Kidney glomerular epithelial cell (primary cell): ENCODE data around the gene AHNAK.

Experiments used
- DNase-seq: peaks from one replicate; lab custom pipeline; 2025; lab: John Stamatoyannopoulos, UW

AHNAK gene

GRCh38 chr11:62498031-62498430 is 48.6 kb downstream of the AHNAK start:
- no peak for DNase-seq

- DNase-seq, result peak; percentile 66
Observed at GRCh38 chr11:62497132-62497801, 49.3 kb downstream of the AHNAK start.

- no peak for DNase-seq
Observed at GRCh38 chr11:62496676-62497075, 49.9 kb downstream of the AHNAK start.

GRCh38 chr11:62494246-62494645 is 52.4 kb downstream of the AHNAK start:
- DNase-seq, result no peak

- DNase-seq, result no peak
Observed at GRCh38 chr11:62493801-62494200, 52.8 kb downstream of the AHNAK start.

GRCh38 chr11:62492586-62492985 is 54.0 kb downstream of the AHNAK start:
- no peak for DNase-seq

GRCh38 chr11:62491571-62492329 is 54.9 kb downstream of the AHNAK start:
- DNase-seq, result no peak

GRCh38 chr11:62489204-62489603 is 57.4 kb downstream of the AHNAK start:
- no peak for DNase-seq

GRCh38 chr11:62487738-62488551 is 58.7 kb downstream of the AHNAK start:
- no peak for DNase-seq

- DNase-seq, result no peak
Observed at GRCh38 chr11:62487136-62487535, 59.5 kb downstream of the AHNAK start.

- no peak for DNase-seq
Observed at GRCh38 chr11:62484352-62484751, 62.3 kb downstream of the AHNAK start.

GRCh38 chr11:62482753-62483152 is 63.9 kb downstream of the AHNAK start:
- DNase-seq, result no peak

GRCh38 chr11:62479631-62480201 is 66.9 kb downstream of the AHNAK start:
- no peak for DNase-seq

- no peak for DNase-seq
Observed at GRCh38 chr11:62477927-62478326, 68.7 kb downstream of the AHNAK start.

- DNase-seq, result no peak
Observed at GRCh38 chr11:62472063-62472884, 74.3 kb downstream of the AHNAK start.

GRCh38 chr11:62471603-62472002 is 75.0 kb downstream of the AHNAK start:
- no peak for DNase-seq

GRCh38 chr11:62468577-62468976 is 78.0 kb downstream of the AHNAK start:
- DNase-seq, result no peak

GRCh38 chr11:62466444-62466843 is 80.2 kb downstream of the AHNAK start:
- no peak for DNase-seq

GRCh38 chr11:62464655-62465054 is 82.0 kb downstream of the AHNAK start:
- no peak for DNase-seq

GRCh38 chr11:62463121-62463542 is 83.5 kb downstream of the AHNAK start:
- DNase-seq, result no peak

GRCh38 chr11:62462508-62462892 is 84.1 kb downstream of the AHNAK start:
- no peak for DNase-seq
